ENCODE results near the gene GTF2IRD1. TPM values are rescaled to one million over a fixed set of nuclear protein-coding genes. Genes with fewer than 3 reads are reported as not detected.
"Not testable (repeated sequence)": the region's sequence is repeated elsewhere in the genome, so short reads cannot be mapped to it uniquely, and the experiment has no call there.

The GTF2IRD1 gene
- total and polyA plus RNA-seq, 10 donors = 2.4 to 6.6 (median 3.6) TPM

GRCh38 chr7:74494076-74494548 is 40.4 kb downstream of the GTF2IRD1 start:
- intact Hi-C loops (cut with DNase I; ENCODE audit: low total_unique reads) = no loop called here
- TF ChIP-seq POLR2AphosphoS5 (IDR thresholded peaks at IDR 0.05) = no peak
- TF ChIP-seq POLR2A (IDR thresholded peaks at IDR 0.05) = no peak
- TF ChIP-seq CTCF (IDR thresholded peaks at IDR 0.05 in 8 of 11, conservative IDR thresholded peaks at IDR 0.05 in 3 of 11) = no peak
- H3K4me1 ChIP-seq = no peaks in the 10 kb centered on the region
- no peak overlapping the region for H3K27ac ChIP-seq
- H3K9me3 ChIP-seq = peaks cover 0 to 6% (median 1%) of the 10 kb centered on the region in 8 donors
- no peak for DNase-seq
- no peaks in the 10 kb centered on the region for H3K36me3 ChIP-seq
- 83 to 88% (median 86%) methylated on average over 14 of the region's 14 CpGs for WGBS, 5 donors
- no peak overlapping the region for H3K4me3 ChIP-seq
- H3K27me3 ChIP-seq (replicated peaks in 1 of 7) = no peaks in the 10 kb centered on the region

- no peaks in the 10 kb centered on the region for H3K4me1 ChIP-seq
- H3K4me3 ChIP-seq = no peak overlapping the region
- DNase-seq = no peak
- no peak for TF ChIP-seq POLR2A (IDR thresholded peaks at IDR 0.05)
- no peaks in the 10 kb centered on the region for H3K27me3 ChIP-seq (replicated peaks in 1 of 7)
- H3K9me3 ChIP-seq = peaks cover 0 to 6% (median 1%) of the 10 kb centered on the region in 8 donors
- H3K27ac ChIP-seq = no peak overlapping the region
- intact Hi-C loops (cut with DNase I; ENCODE audit: low total_unique reads) = no loop called here
- no peaks in the 10 kb centered on the region for H3K36me3 ChIP-seq
- WGBS, 5 donors = 83 to 89% (median 86%) methylated on average over 17 to 19 of the region's 19 CpGs
These were observed 41.7 kb downstream of the GTF2IRD1 start for GRCh38 chr7:74495112-74496086.

GRCh38 chr7:74496272-74496671 is 42.6 kb downstream of the GTF2IRD1 start:
- peaks cover 0 to 6% (median 1%) of the 10 kb centered on the region in 8 donors for H3K9me3 ChIP-seq
- H3K4me1 ChIP-seq = no peaks in the 10 kb centered on the region
- no peaks in the 10 kb centered on the region for H3K27me3 ChIP-seq (replicated peaks in 1 of 7)
- 86 to 95% (median 91%) methylated on average over 6 of the region's 6 CpGs for WGBS, 5 donors
- DNase-seq = no peak
- H3K36me3 ChIP-seq = no peaks in the 10 kb centered on the region
- no peak overlapping the region for H3K27ac ChIP-seq
- no peak overlapping the region for H3K4me3 ChIP-seq
- TF ChIP-seq POLR2AphosphoS5 (IDR thresholded peaks at IDR 0.05) = no peak
- TF ChIP-seq POLR2A (IDR thresholded peaks at IDR 0.05) = no peak
- TF ChIP-seq CTCF (IDR thresholded peaks at IDR 0.05 in 8 of 11, conservative IDR thresholded peaks at IDR 0.05 in 3 of 11) = no peak
- intact Hi-C loops (cut with DNase I; ENCODE audit: low total_unique reads) = no loop called here

GRCh38 chr7:74496773-74497172 is 43.1 kb downstream of the GTF2IRD1 start:
- H3K4me3 ChIP-seq; H3K9me3 ChIP-seq; H3K27me3 ChIP-seq (replicated peaks in 1 of 7); intact Hi-C loops (cut with DNase I; ENCODE audit: low total_unique reads); DNase-seq; H3K4me1 ChIP-seq; H3K27ac ChIP-seq; H3K36me3 ChIP-seq: not testable (repeated sequence)
- WGBS, 5 donors = 75 to 87% (median 84%) methylated on average over 3 of the region's 3 CpGs

- Histone ChIP-seq H3K9me3 (no peaks in the 10 kb centered on the region), H3K36me3 (no peaks in the 10 kb centered on the region), H3K27me3 (replicated peaks in 1 of 7) (no peaks in the 10 kb centered on the region), H3K4me3 (no peak overlapping the region), H3K27ac (no peak overlapping the region), H3K4me1 (no peaks in the 10 kb centered on the region)
- intact Hi-C loops (cut with DNase I; ENCODE audit: low total_unique reads) = no loop called here
- 93 to 99% (median 97%) methylated on average over 4 of the region's 4 CpGs for WGBS, 5 donors
- no peak for TF ChIP-seq POLR2A (IDR thresholded peaks at IDR 0.05)
- no peak for TF ChIP-seq POLR2AphosphoS5 (IDR thresholded peaks at IDR 0.05)
- TF ChIP-seq CTCF (IDR thresholded peaks at IDR 0.05 in 8 of 11, conservative IDR thresholded peaks at IDR 0.05 in 3 of 11) = no peak
- DNase-seq = no peak
These were observed 44.6 kb downstream of the GTF2IRD1 start for GRCh38 chr7:74498354-74498753.

Measured in spleen (tissue), 11 donors.